Tibial artery (tissue), 4 donors: ENCODE measurements around the gene ZSCAN9.

ENCODE experiments used
- DNase-seq, 2 donors: peaks; one replicate each; pipeline ENCODE4 v3.0.0-alpha.2; 2019
- H3K27ac ChIP-seq, 2 donors: fragments of 200-600 bp; sonication (generic) in 1 of 2; 1 replicate in 1 of 2; 2 replicates in 1 of 2; pipeline ENCODE4 v1.5.1; 2018 to 2019; ENCODE audit warnings: mild to moderate bottlenecking in 1 of 2
- H3K27me3 ChIP-seq, 2 donors: fragments of 200-600 bp; sonication (generic) in 1 of 2; one replicate each; pipeline versions ENCODE4 v1.5.1 to v1.6.0; 2016 to 2019
- H3K36me3 ChIP-seq, 3 donors: fragments of 200-600 bp; sonication (generic) in 2 of 3; one replicate each; pipeline ENCODE4 v1.5.1; 2016 to 2019; ENCODE audit warnings: mild to moderate bottlenecking in 2 of 3
- H3K4me1 ChIP-seq, 4 donors: fragments of 200-600 bp; sonication (generic) in 2 of 4; 1 replicate in 3 of 4; 2 replicates in 1 of 4; pipeline ENCODE4 v1.5.1; 2016 to 2019
- H3K4me3 ChIP-seq, 2 donors: fragments of 200-600 bp; sonication (generic) in 1 of 2; 1 replicate in 1 of 2; 2 replicates in 1 of 2; pipeline ENCODE4 v1.5.1; 2018 to 2019; ENCODE audit warnings: mild to moderate bottlenecking in 2 of 2
- H3K9me3 ChIP-seq, 3 donors: fragments of 200-600 bp; sonication (generic) in 1 of 3; one replicate each; pipeline ENCODE4 v1.5.1; 2016 to 2019
- intact Hi-C: fragments of 100-400 bp; cut with DNase I; formaldehyde crosslinking; loops from one replicate; pipeline ENCODE4 v1.15.0; 2023; ENCODE audit warnings: low total_unique reads
- TF ChIP-seq, protein P1 (sequence below), 2 experiments: fragments of 200-600 bp in 1 of 2; fragments of 450-650 bp in 1 of 2; IDR thresholded peaks; one replicate each; pipeline ENCODE4 v1.5.1; 2017 to 2019; ENCODE audit warnings: antibody characterized with exemption in 2 of 2, mild to moderate bottlenecking in 1 of 2, moderate library complexity in 1 of 2

Gene ZSCAN9

DNA sequence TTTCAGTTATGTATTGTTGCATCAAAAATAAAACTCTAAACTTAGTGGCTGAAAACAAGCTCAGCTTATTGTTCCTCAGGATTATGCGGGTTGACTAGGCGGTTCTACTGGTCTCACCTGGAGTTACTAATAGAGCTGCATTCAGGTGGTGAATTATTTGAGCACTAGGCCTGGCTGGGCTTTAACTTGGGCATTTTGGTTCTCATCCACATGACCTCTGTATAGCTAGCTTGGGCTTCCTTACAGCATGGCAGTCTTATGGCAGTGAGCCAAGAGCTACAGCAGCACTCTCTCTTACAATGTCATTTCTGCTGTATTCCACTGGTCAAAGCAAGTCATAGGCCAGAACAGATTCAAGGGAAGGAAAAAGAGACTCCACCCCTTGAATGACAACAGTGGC lies 57.9 kb downstream of the ZSCAN9 start:
- TF ChIP-seq, protein P1, sequence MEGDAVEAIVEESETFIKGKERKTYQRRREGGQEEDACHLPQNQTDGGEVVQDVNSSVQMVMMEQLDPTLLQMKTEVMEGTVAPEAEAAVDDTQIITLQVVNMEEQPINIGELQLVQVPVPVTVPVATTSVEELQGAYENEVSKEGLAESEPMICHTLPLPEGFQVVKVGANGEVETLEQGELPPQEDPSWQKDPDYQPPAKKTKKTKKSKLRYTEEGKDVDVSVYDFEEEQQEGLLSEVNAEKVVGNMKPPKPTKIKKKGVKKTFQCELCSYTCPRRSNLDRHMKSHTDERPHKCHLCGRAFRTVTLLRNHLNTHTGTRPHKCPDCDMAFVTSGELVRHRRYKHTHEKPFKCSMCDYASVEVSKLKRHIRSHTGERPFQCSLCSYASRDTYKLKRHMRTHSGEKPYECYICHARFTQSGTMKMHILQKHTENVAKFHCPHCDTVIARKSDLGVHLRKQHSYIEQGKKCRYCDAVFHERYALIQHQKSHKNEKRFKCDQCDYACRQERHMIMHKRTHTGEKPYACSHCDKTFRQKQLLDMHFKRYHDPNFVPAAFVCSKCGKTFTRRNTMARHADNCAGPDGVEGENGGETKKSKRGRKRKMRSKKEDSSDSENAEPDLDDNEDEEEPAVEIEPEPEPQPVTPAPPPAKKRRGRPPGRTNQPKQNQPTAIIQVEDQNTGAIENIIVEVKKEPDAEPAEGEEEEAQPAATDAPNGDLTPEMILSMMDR (IDR thresholded peaks at IDR 0.05) = no peak
- Histone ChIP-seq H3K27ac (no peak overlapping the region), H3K4me1 (peaks cover 0 to 11% (median 3%) of the 10 kb centered on the region in 4 donors), H3K4me3 (no peak overlapping the region), H3K27me3 (no peaks in the 10 kb centered on the region), H3K9me3 (no peaks in the 10 kb centered on the region), H3K36me3 (peaks cover 35 to 40% (median 37%) of the 10 kb centered on the region in 3 donors)
- no peak for DNase-seq
- intact Hi-C loops = no loop called here
